Esophagus mucosa (tissue), 1 donor: Measurements from ENCODE around the gene VWA2. TPM values are rescaled to one million over a fixed set of nuclear protein-coding genes. Genes with fewer than 3 reads are reported as not detected.
"Not testable (repeated sequence)": the region's sequence is repeated elsewhere in the genome, so short reads cannot be mapped to it uniquely, and the experiment has no call there.

Experiments
- ATAC-seq: fragments of 200-7000 bp; cut with Tn5 transposase; one replicate; pipeline ENCODE4 v1.9.1; 2020
- total RNA-seq: library from RNA; stranded (reverse); gene quantifications from one replicate; pipeline ENCODE4 v1.2.4, GENCODE V29; 2023
- donor health status: DM: yes; HTN: yes; CAD: no.

VWA2 gene
- total RNA-seq, 1 donor from 2014 or later = 3.5 TPM

- ATAC-seq = peak; percentile 98
Observed at GRCh38 chr10:114320249-114321116, 81.4 kb downstream of the VWA2 start.

DNA sequence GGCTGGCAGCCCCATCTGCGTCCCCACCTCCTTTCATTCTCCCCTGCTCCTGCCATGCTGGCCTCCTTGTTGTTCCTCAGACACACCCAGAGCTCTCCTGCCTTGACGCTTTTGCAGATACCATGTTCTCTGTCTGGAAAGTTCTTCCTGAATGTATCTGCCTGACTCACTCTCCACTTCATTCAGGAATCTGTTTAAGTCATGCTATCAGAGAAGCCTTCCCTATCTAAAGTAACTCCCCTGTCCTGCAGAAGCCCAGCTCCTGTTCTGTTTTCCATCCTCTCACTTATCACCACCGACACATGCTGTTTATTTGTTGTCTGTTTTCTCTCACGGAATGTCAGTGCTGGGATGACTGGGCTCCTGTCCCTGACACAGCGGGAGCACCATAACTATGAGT is 83.3 kb downstream of the VWA2 start:
- no peak for ATAC-seq

DNA sequence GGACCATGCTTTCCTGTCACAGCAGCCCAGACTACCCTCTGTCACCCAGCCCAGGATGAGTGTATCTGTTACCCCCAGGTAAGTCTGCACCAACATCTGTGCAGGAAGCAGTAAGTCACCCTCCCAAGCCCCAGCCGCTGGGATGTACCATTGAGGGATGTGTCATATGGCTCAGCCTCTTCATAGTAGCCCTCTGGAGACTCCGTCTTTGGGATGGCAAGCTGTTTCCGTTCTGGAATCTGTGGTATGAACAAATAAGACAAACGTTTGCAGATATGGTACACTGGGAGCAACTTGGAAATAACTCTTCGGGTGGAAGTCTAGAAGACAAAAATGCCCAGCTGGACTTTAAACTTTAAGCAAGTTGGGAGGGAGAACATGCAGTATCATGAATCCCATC is 84.0 kb downstream of the VWA2 start:
- ATAC-seq = no peak

GRCh38 chr10:114326795-114327194 is 87.7 kb downstream of the VWA2 start:
- ATAC-seq = no peak

GRCh38 chr10:114327537-114328440 is 88.7 kb downstream of the VWA2 start:
- no peak for ATAC-seq

- no peak for ATAC-seq
Observed at GRCh38 chr10:114328441-114328812, 89.4 kb downstream of the VWA2 start.

DNA sequence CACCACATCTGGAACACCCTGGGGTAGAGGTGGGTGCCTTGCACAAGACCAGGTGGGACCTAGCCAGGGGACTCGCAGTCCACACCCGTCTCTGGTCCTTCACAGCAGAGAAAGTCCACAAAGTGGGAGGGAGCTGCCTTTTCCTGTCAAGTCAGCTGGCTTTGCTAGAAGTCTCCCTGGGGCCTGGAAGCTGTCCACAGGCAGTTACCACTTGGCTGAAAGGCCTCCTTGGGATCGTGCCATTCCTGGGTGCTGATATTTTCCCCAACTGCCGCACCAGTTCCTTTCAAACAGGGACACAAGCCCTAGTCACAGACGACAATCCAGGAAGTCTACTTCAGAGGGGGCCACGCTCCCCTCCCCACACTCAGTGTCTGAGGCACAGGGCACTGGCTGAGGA is 89.8 kb downstream of the VWA2 start:
- no peak for ATAC-seq

- no peak for ATAC-seq
Observed at GRCh38 chr10:114329634-114330365, 90.7 kb downstream of the VWA2 start.

DNA sequence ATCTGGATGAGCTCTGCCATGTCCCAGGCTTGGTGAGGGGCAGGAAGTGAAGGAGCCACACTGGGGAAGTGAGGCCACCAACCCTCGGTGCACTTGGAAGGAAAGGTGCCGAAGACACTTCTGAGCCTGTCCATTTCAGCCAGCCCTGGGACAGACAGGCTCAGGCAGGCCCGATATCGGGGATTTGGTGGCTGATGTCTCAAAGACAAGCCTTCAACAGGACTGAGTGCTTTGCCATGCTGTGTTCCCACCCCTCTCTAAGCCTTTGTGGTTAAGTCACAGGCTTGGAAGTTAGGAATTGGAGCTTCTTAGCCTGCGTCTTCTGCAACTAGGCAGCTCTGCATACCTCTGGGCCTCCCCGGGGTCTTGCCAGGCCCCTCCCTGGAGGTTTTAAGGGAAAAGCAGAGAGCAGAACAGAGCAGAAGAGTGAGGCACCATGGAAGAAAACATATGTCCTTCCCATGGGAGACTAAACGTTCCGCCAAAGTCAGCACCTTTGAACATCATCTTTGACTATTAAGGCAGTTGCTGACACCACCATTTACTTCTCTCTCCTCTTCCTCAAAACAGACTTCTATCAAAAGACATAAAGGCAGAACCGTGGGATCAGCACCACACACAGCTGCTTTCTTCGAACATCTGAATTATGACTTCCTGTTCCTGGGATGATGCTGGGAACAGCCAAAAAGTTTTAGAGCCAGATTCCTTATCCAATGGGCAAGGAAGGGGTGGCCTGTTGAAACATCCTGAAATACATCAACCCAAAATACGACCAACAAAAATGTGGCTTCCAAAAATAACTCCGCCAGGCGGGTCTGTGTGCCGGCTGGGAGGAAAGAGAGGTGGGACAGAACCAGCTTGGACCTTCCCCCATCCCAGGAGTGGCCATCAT is 93.5 kb downstream of the VWA2 start:
- ATAC-seq = peak; percentile 70

- ATAC-seq = not testable (repeated sequence)
Observed at GRCh38 chr10:114333441-114333840, 94.4 kb downstream of the VWA2 start.

- no peak for ATAC-seq
Observed at GRCh38 chr10:114334301-114334700, 95.2 kb downstream of the VWA2 start.

- ATAC-seq = no peak
Observed at GRCh38 chr10:114335614-114336013, 96.6 kb downstream of the VWA2 start.

DNA sequence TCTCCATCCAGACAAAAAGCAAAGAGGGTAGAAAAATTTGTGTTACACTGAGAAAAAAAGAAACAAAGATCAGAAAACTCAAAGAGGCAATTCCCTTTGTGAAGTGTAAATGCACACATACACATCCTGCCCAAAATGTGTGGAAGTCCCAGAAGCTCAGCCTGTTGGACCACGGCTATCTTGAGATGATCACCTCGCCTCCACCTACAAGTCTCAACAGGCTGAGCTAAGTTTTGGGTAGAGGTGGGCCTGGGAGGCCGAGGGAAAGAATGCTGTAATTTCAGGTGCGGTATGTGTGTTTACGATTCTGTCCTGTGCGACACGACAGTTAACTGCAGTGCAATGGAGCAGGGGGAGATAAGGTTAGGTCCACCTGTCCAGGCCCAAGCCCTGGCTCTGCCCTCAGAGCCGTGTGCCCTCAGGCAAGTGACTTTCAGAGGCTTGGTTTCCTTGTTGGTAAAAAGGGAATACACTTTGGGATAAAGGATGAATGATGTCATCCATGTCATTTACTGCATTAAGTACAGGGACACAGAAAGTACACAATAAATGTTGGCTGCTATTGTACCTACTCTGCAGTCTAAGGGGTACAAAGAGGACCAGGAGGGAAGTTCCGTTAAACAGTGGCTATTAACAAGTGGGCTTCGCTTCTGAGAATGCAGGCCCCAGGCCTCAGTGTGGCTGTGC is 97.9 kb downstream of the VWA2 start:
- ATAC-seq = peak; percentile 14

- ATAC-seq = peak; percentile 72
Observed at GRCh38 chr10:114337510-114338462, 98.7 kb downstream of the VWA2 start.

GRCh38 chr10:114340816-114341215 is 101.8 kb downstream of the VWA2 start:
- ATAC-seq = no peak
